ENCODE data around the gene HIVEP3.

DNA sequence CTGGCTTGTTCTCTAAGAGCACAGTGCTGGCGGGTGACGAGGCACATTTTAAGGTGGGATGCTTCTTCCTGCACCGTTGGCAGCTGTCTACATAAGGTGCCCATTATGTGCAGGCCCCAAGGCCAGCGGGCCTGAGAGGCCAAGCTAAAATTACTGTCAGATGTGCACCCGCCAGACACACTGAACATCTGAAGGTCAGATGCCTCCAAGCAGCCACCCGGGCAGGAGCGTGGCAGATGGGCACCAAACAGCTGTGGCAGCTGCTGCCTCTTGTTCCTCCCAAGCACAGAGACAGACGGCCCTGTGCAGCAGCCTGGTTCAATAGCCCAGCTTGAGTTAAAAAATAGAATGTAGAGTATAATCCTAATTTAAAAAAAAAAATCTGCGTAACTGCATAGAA is 222.3 kb downstream of the HIVEP3 start:
- TF ChIP-seq SUZ12 (IDR thresholded peaks at IDR 0.05; ENCODE audit: extremely low read depth, insufficient read depth, insufficient read length) = no peak
- no peak for TF ChIP-seq YY1 (IDR thresholded peaks at IDR 0.05; ENCODE audit: insufficient read depth, insufficient read length)
